HL-60 (cell line): ENCODE measurements around the gene HOXB7.

ENCODE experiments used
- TF ChIP-seq, protein P1 (sequence below): IDR thresholded peaks from one replicate; pipeline ENCODE4 v1.5.1; 2011; ENCODE audit warnings: low read length, control low read depth, inconsistent platforms; ENCODE audit not compliant: insufficient read depth
- TF ChIP-seq, protein P2 (sequence below): IDR thresholded peaks from 2 replicates; pipeline ENCODE4 v1.6.1; 2012; ENCODE audit warnings: low read depth; ENCODE audit not compliant: insufficient replicate concordance

DNA sequence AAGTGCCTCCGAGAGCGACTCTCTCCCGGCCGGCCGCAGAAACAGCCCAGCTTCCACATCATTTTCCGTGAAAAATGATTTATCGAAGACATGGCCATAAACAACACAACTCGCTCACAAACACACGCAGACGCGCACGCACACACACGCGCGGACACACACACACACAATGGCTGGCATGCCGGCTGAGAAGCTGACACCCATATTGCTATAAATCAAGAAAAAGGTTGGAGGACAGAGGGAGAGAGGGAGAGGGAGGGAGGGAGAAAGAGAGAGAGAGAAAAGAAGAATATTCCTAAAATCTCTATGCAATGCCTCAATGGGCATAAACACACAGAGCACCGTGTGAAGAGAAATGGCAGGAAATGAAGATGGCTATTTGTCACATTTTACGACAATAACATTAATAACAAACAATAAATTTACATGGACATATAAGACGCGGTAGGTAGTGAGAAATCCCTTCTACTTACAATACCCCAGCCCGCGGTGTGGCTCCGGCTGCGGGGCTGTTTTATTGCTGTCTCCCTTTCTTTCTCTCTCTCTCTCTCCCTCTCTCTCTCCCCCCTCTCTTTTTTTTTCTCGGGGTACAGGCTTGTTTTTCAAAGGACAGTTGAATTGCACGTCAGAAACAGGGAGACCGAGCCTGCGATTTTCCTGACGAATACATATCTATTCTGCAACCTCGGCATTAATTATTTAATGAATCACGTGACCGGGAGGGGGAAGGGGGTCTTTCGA is 42.1 kb downstream of the HOXB7 start:
- TF ChIP-seq, protein P1, sequence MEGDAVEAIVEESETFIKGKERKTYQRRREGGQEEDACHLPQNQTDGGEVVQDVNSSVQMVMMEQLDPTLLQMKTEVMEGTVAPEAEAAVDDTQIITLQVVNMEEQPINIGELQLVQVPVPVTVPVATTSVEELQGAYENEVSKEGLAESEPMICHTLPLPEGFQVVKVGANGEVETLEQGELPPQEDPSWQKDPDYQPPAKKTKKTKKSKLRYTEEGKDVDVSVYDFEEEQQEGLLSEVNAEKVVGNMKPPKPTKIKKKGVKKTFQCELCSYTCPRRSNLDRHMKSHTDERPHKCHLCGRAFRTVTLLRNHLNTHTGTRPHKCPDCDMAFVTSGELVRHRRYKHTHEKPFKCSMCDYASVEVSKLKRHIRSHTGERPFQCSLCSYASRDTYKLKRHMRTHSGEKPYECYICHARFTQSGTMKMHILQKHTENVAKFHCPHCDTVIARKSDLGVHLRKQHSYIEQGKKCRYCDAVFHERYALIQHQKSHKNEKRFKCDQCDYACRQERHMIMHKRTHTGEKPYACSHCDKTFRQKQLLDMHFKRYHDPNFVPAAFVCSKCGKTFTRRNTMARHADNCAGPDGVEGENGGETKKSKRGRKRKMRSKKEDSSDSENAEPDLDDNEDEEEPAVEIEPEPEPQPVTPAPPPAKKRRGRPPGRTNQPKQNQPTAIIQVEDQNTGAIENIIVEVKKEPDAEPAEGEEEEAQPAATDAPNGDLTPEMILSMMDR: no peak
- TF ChIP-seq, protein P2, sequence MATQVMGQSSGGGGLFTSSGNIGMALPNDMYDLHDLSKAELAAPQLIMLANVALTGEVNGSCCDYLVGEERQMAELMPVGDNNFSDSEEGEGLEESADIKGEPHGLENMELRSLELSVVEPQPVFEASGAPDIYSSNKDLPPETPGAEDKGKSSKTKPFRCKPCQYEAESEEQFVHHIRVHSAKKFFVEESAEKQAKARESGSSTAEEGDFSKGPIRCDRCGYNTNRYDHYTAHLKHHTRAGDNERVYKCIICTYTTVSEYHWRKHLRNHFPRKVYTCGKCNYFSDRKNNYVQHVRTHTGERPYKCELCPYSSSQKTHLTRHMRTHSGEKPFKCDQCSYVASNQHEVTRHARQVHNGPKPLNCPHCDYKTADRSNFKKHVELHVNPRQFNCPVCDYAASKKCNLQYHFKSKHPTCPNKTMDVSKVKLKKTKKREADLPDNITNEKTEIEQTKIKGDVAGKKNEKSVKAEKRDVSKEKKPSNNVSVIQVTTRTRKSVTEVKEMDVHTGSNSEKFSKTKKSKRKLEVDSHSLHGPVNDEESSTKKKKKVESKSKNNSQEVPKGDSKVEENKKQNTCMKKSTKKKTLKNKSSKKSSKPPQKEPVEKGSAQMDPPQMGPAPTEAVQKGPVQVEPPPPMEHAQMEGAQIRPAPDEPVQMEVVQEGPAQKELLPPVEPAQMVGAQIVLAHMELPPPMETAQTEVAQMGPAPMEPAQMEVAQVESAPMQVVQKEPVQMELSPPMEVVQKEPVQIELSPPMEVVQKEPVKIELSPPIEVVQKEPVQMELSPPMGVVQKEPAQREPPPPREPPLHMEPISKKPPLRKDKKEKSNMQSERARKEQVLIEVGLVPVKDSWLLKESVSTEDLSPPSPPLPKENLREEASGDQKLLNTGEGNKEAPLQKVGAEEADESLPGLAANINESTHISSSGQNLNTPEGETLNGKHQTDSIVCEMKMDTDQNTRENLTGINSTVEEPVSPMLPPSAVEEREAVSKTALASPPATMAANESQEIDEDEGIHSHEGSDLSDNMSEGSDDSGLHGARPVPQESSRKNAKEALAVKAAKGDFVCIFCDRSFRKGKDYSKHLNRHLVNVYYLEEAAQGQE: no peak
